ENCODE results near the gene RNF11.

DNA sequence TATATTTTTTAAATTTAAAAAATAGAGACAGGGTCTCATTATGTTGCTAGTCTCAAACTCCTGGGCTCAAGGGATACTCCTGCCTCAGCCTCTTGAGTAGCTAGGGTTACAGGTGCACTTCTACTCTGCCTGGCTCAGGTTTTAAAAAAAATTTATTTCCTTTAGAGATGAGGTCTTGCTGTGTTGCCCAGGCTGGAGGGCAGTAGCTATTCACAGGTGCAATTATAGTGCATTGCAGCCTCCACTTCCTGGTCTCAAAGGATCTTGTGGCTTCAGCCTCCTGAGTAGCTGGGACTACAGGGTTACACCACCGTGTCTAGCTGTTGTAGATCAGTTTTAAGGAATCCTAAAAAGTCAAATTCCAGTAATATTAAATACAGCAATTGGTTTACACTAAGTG lies 5.0 kb downstream of the RNF11 start:
- TF ChIP-seq EZH2 (IDR thresholded peaks at IDR 0.05; ENCODE audit: borderline replicate concordance, low read depth, low read length, poor library complexity, severe bottlenecking) (no peak), CTCF (conservative IDR thresholded peaks at IDR 0.05; ENCODE audit: low read depth, low read length) (no peak)
